ENCODE measurements around the gene PHPT1.
"Not testable (repeated sequence)": the region's sequence is repeated elsewhere in the genome, so short reads cannot be mapped to it uniquely, and the experiment has no call there.

The PHPT1 gene

GRCh38 chr9:136829981-136830885 is 19.0 kb upstream of the PHPT1 start:
- H3K27ac Mint-ChIP-seq: no peak overlapping the region
- no peaks in the 10 kb centered on the region for H3K4me1 Mint-ChIP-seq (ENCODE audit: low read depth)
- H3K27me3 Mint-ChIP-seq: no peaks in the 10 kb centered on the region
- H3K9me3 Mint-ChIP-seq (ENCODE audit: low read depth): no peaks in the 10 kb centered on the region
- no peaks in the 10 kb centered on the region for H3K36me3 Mint-ChIP-seq
- no peak overlapping the region for H3K4me3 Mint-ChIP-seq

GRCh38 chr9:136831002-136831719 is 18.0 kb upstream of the PHPT1 start:
- Mint-ChIP-seq H3K9me3 (ENCODE audit: low read depth) (no peaks in the 10 kb centered on the region), H3K27ac (no peak overlapping the region), H3K4me1 (ENCODE audit: low read depth) (no peaks in the 10 kb centered on the region), H3K36me3 (no peaks in the 10 kb centered on the region), H3K4me3 (no peak overlapping the region), H3K27me3 (no peaks in the 10 kb centered on the region)

GRCh38 chr9:136831720-136832104 is 17.5 kb upstream of the PHPT1 start:
- Mint-ChIP-seq H3K4me1 (ENCODE audit: low read depth) (no peaks in the 10 kb centered on the region), H3K4me3 (no peak overlapping the region), H3K27ac (no peak overlapping the region), H3K27me3 (no peaks in the 10 kb centered on the region), H3K36me3 (no peaks in the 10 kb centered on the region), H3K9me3 (ENCODE audit: low read depth) (no peaks in the 10 kb centered on the region)

- H3K4me3 Mint-ChIP-seq: no peak overlapping the region
- no peaks in the 10 kb centered on the region for H3K4me1 Mint-ChIP-seq (ENCODE audit: low read depth)
- no peaks in the 10 kb centered on the region for H3K9me3 Mint-ChIP-seq (ENCODE audit: low read depth)
- no peaks in the 10 kb centered on the region for H3K27me3 Mint-ChIP-seq
- H3K27ac Mint-ChIP-seq: no peak overlapping the region
- H3K36me3 Mint-ChIP-seq: no peaks in the 10 kb centered on the region
Observed at GRCh38 chr9:136832581-136832980, 16.6 kb upstream of the PHPT1 start.

- not testable (repeated sequence) for H3K36me3 Mint-ChIP-seq; H3K4me1 Mint-ChIP-seq (ENCODE audit: low read depth)
Observed at GRCh38 chr9:136833381-136834048, 15.7 kb upstream of the PHPT1 start.

GRCh38 chr9:136835162-136835931 is 13.9 kb upstream of the PHPT1 start:
- no peak overlapping the region for H3K4me3 Mint-ChIP-seq
- no peaks in the 10 kb centered on the region for H3K9me3 Mint-ChIP-seq (ENCODE audit: low read depth)
- peaks cover 3% of the 10 kb centered on the region for H3K36me3 Mint-ChIP-seq
- no peak overlapping the region for H3K27ac Mint-ChIP-seq
- H3K27me3 Mint-ChIP-seq: no peaks in the 10 kb centered on the region
- H3K4me1 Mint-ChIP-seq (ENCODE audit: low read depth): peaks cover 3% of the 10 kb centered on the region

More at GRCh38 chr9:136833381-136834048, 15.7 kb upstream of the PHPT1 start:
- H3K27me3 Mint-ChIP-seq; H3K9me3 Mint-ChIP-seq (ENCODE audit: low read depth); H3K4me3 Mint-ChIP-seq; H3K27ac Mint-ChIP-seq: not testable (repeated sequence)

GRCh38 chr9:136835932-136836904 is 13.0 kb upstream of the PHPT1 start:
- Mint-ChIP-seq H3K27me3 (no peaks in the 10 kb centered on the region), H3K4me1 (ENCODE audit: low read depth) (peaks cover 3% of the 10 kb centered on the region), H3K36me3 (peaks cover 3% of the 10 kb centered on the region), H3K9me3 (ENCODE audit: low read depth) (no peaks in the 10 kb centered on the region), H3K27ac (no peak overlapping the region), H3K4me3 (no peak overlapping the region)

- H3K27me3 Mint-ChIP-seq: no peaks in the 10 kb centered on the region
- H3K9me3 Mint-ChIP-seq (ENCODE audit: low read depth): no peaks in the 10 kb centered on the region
- peaks cover 6% of the 10 kb centered on the region for H3K4me1 Mint-ChIP-seq (ENCODE audit: low read depth)
- H3K36me3 Mint-ChIP-seq: peaks cover 3% of the 10 kb centered on the region
- H3K4me3 Mint-ChIP-seq: no peak overlapping the region
- no peak overlapping the region for H3K27ac Mint-ChIP-seq
Observed at GRCh38 chr9:136837146-136837855, 11.9 kb upstream of the PHPT1 start.

GRCh38 chr9:136837856-136838277 is 11.3 kb upstream of the PHPT1 start:
- H3K36me3 Mint-ChIP-seq; H3K4me3 Mint-ChIP-seq; H3K27ac Mint-ChIP-seq; H3K4me1 Mint-ChIP-seq (ENCODE audit: low read depth); H3K9me3 Mint-ChIP-seq (ENCODE audit: low read depth); H3K27me3 Mint-ChIP-seq: not testable (repeated sequence)

- Mint-ChIP-seq H3K4me1 (ENCODE audit: low read depth) (peaks cover 10% of the 10 kb centered on the region), H3K4me3 (no peak overlapping the region), H3K36me3 (peaks cover 3% of the 10 kb centered on the region), H3K27me3 (no peaks in the 10 kb centered on the region), H3K9me3 (ENCODE audit: low read depth) (no peaks in the 10 kb centered on the region), H3K27ac (no peak overlapping the region)
Observed at GRCh38 chr9:136838314-136839228, 10.6 kb upstream of the PHPT1 start.

GRCh38 chr9:136839229-136840139 is 9.7 kb upstream of the PHPT1 start:
- Mint-ChIP-seq H3K9me3 (ENCODE audit: low read depth) (no peaks in the 10 kb centered on the region), H3K4me3 (no peak overlapping the region), H3K27ac (peak overlapping the region; percentile 54), H3K4me1 (ENCODE audit: low read depth) (peaks cover 11% of the 10 kb centered on the region), H3K27me3 (no peaks in the 10 kb centered on the region), H3K36me3 (peaks cover 3% of the 10 kb centered on the region)

Data from activated naive CD8-positive, alpha-beta T cell (primary cell).